Measurements from ENCODE around the gene R3HDM2. TPM values are rescaled to one million over a fixed set of nuclear protein-coding genes. Genes with fewer than 3 reads are reported as not detected.

Gene R3HDM2
- total RNA-seq, 1 donor from 2014 or later: 32.1 TPM

Other genes starting within 250 kb of the R3HDM2 start
- 0.40 TPM in 1 of 2 replicates, not detected in the other for gene NXPH4, start 214.2 kb downstream of the R3HDM2 start, total RNA-seq
- gene SHMT2, start 201.3 kb downstream of the R3HDM2 start, total RNA-seq: 146 and 208 TPM in 2 replicates
- gene STAC3, start 179.9 kb downstream of the R3HDM2 start, total RNA-seq: 1.2 TPM in 1 of 2 replicates, not detected in the other
- gene INHBC, start 3.7 kb upstream of the R3HDM2 start, total RNA-seq: not detected in 2 replicates
- 1.0 and 3.1 TPM in 2 replicates for gene INHBE, start 24.3 kb upstream of the R3HDM2 start, total RNA-seq
- gene GLI1, start 28.7 kb upstream of the R3HDM2 start, total RNA-seq: 0.50 TPM in 1 of 2 replicates, not detected in the other
- gene ARHGAP9, start 48.8 kb upstream of the R3HDM2 start, total RNA-seq: not detected in 2 replicates
- gene MARS1, start 57.0 kb upstream of the R3HDM2 start, total RNA-seq: 131 and 134 TPM in 2 replicates
- 6.1 and 17.5 TPM in 2 replicates for gene DDIT3, start 89.5 kb upstream of the R3HDM2 start, total RNA-seq
- gene MBD6, start 91.8 kb upstream of the R3HDM2 start, total RNA-seq: 5.0 and 12.5 TPM in 2 replicates
- 123 and 212 TPM in 2 replicates for gene DCTN2, start 116.1 kb upstream of the R3HDM2 start, total RNA-seq
- 0.35 and 2.5 TPM in 2 replicates for gene KIF5A, start 119.0 kb upstream of the R3HDM2 start, total RNA-seq
- gene PIP4K2C, start 160.1 kb upstream of the R3HDM2 start, total RNA-seq: 43.5 and 77.8 TPM in 2 replicates
- gene DTX3, start 173.8 kb upstream of the R3HDM2 start, total RNA-seq: 5.9 and 19.6 TPM in 2 replicates
- gene ARHGEF25, start 180.4 kb upstream of the R3HDM2 start, total RNA-seq: 1.7 and 7.0 TPM in 2 replicates
- 0.20 and 1.4 TPM in 2 replicates for gene B4GALNT1, start 202.2 kb upstream of the R3HDM2 start, total RNA-seq